Uterus (tissue), 4 donors: ENCODE data around the gene DYRK2. TPM values are rescaled to one million over a fixed set of nuclear protein-coding genes. Genes with fewer than 3 reads are reported as not detected.

ENCODE experiments used
- DNase-seq, 2 donors: peaks; one replicate each; pipeline ENCODE4 v3.0.0-alpha.2; 2019 to 2020
- H3K27ac ChIP-seq, 2 donors: fragments of 200-600 bp; sonication (generic); 1 replicate in 1 of 2; 2 replicates in 1 of 2; pipeline ENCODE4 v1.5.1; 2016 to 2018
- H3K27me3 ChIP-seq, 2 donors: fragments of 200-600 bp; sonication (generic); one replicate each; pipeline ENCODE4 v1.5.1; 2018 to 2019; ENCODE audit warnings: control low read depth in 1 of 2
- H3K36me3 ChIP-seq, 2 donors: fragments of 200-600 bp; sonication (generic); one replicate each; pipeline ENCODE4 v1.5.1; 2019; ENCODE audit warnings: control low read depth in 1 of 2
- H3K4me1 ChIP-seq, 2 donors: fragments of 200-600 bp; sonication (generic); one replicate each; pipeline ENCODE4 v1.5.1; 2018 to 2019; ENCODE audit warnings: control low read depth in 1 of 2
- H3K4me3 ChIP-seq, 2 donors: fragments of 200-600 bp; sonication (generic); 1 replicate in 1 of 2; 2 replicates in 1 of 2; pipeline ENCODE4 v1.5.1; 2018 to 2019; ENCODE audit warnings: mild to moderate bottlenecking in 1 of 2
- H3K9me3 ChIP-seq, 2 donors: fragments of 200-600 bp; sonication (generic); one replicate each; pipeline ENCODE4 v1.5.1; 2019; ENCODE audit warnings: control low read depth in 1 of 2
- CTCF ChIP-seq, 4 experiments: fragments of 200-600 bp in 2 of 4; fragments of 450-650 bp in 2 of 4; sonication (generic) in 2 of 4; IDR thresholded peaks; one replicate each; pipeline ENCODE4 v1.5.1; 2016 to 2019; ENCODE audit warnings: antibody characterized with exemption in 4 of 4, mild to moderate bottlenecking in 2 of 4, moderate library complexity in 1 of 4
- POLR2A ChIP-seq, 2 donors: fragments of 450-650 bp; IDR thresholded peaks; one replicate each; pipeline ENCODE4 v1.6.1; 2016; ENCODE audit warnings: antibody characterized with exemption in 2 of 2, mild to moderate bottlenecking in 1 of 2, moderate library complexity in 1 of 2
- intact Hi-C: fragments of 100-400 bp; cut with DNase I; formaldehyde crosslinking; loops from one replicate; pipeline ENCODE4 v1.15.1; 2023; ENCODE audit warnings: low total_unique reads
- total RNA-seq, 4 donors: library from RNA; depleted of rRNA in 3 of 4; stranded (reverse); fragments of >200 nt in 3 of 4; gene quantifications; one replicate each; pipeline versions ENCODE4 v1.1.0 to v1.2.4, GENCODE V29; 2014 to 2023
- donor health status: DM: yes; HTN: yes; CAD: no.

The DYRK2 gene
- total RNA-seq, 4 donors from 2014 or later: 21.5 to 59.7 (median 34.7) TPM

DNA sequence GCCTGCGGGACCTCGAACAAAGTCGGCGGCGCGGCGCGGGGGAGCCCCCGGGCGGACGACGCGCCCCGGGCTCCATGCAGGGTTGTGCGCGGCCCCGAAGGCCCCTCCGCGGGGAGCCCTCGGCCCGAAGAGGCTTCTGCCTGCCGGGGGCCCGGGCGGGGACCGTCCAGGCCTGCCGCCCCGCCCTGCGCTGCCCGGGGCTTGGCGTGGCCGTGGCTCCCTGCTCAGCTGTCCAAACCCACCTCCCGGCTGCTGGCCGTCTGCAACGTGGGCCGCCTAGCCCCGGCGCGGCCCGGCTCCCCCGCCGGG is 670 bp downstream of the DYRK2 start:
- TF ChIP-seq CTCF (IDR thresholded peaks at IDR 0.05): no peak
- no peak for TF ChIP-seq POLR2A (IDR thresholded peaks at IDR 0.05)
- Histone ChIP-seq H3K9me3 (no peaks in the 10 kb centered on the region), H3K36me3 (no peaks in the 10 kb centered on the region), H3K4me1 (no peaks in the 10 kb centered on the region), H3K4me3 (peak overlapping the region; percentile 94 to 98), H3K27me3 (no peaks in the 10 kb centered on the region), H3K27ac (peak overlapping the region; percentile 97)
- intact Hi-C loops: loop anchor here (5.0 to 10.0 kb wide), 2 partner anchors 178 to 296 kb away; no protein-coding TSS in a partner anchor
- no peak for DNase-seq

GRCh38 chr12:67649570-67650387 is 1.2 kb downstream of the DYRK2 start:
- Histone ChIP-seq H3K9me3 (no peaks in the 10 kb centered on the region), H3K36me3 (no peaks in the 10 kb centered on the region), H3K27me3 (no peaks in the 10 kb centered on the region), H3K4me3 (peak overlapping the region; percentile 94 to 98), H3K27ac (peak overlapping the region; percentile 97), H3K4me1 (no peaks in the 10 kb centered on the region)
- intact Hi-C loops: loop anchor here (5.0 to 10.0 kb wide), 2 partner anchors 178 to 295 kb away; no protein-coding TSS in a partner anchor
- TF ChIP-seq POLR2A (IDR thresholded peaks at IDR 0.05) (no peak), CTCF (IDR thresholded peaks at IDR 0.05) (no peak)
- peak; percentile 33 to 37 for DNase-seq

- H3K27ac ChIP-seq: peak overlapping the region; percentile 97
- intact Hi-C loops: no loop called here
- no peaks in the 10 kb centered on the region for H3K4me1 ChIP-seq
- no peak for DNase-seq
- peak overlapping the region; percentile 94 to 98 for H3K4me3 ChIP-seq
- TF ChIP-seq CTCF (IDR thresholded peaks at IDR 0.05) (no peak), POLR2A (IDR thresholded peaks at IDR 0.05) (no peak)
- no peaks in the 10 kb centered on the region for H3K27me3 ChIP-seq
- H3K9me3 ChIP-seq: no peaks in the 10 kb centered on the region
- no peaks in the 10 kb centered on the region for H3K36me3 ChIP-seq
These were observed 2.0 kb downstream of the DYRK2 start for GRCh38 chr12:67650388-67651131.

- TF ChIP-seq POLR2A (IDR thresholded peaks at IDR 0.05) (no peak), CTCF (IDR thresholded peaks at IDR 0.05) (peak in 2 of 4 experiments; percentile 26 to 28)
- H3K9me3 ChIP-seq: no peaks in the 10 kb centered on the region
- peak overlapping the region in 1 of 2 donors; percentile 94 for H3K4me3 ChIP-seq
- H3K27me3 ChIP-seq: no peaks in the 10 kb centered on the region
- H3K4me1 ChIP-seq: no peaks in the 10 kb centered on the region
- DNase-seq: no peak
- intact Hi-C loops: no loop called here
- peak overlapping the region; percentile 97 for H3K27ac ChIP-seq
- H3K36me3 ChIP-seq: no peaks in the 10 kb centered on the region
These were observed 2.7 kb downstream of the DYRK2 start for GRCh38 chr12:67651132-67651695.
